Stimulated activated CD4-positive, alpha-beta T cell treated with anti-CD3 and anti-CD28 coated beads, Interleukin-15, amount 100 ng/mL, for 24 hours (primary cell): ENCODE measurements around the gene FIBCD1.

Experiments used
- DNase-seq: peaks from one replicate; pipeline ENCODE4 v3.0.0-alpha.2; 2020

Gene FIBCD1

DNA sequence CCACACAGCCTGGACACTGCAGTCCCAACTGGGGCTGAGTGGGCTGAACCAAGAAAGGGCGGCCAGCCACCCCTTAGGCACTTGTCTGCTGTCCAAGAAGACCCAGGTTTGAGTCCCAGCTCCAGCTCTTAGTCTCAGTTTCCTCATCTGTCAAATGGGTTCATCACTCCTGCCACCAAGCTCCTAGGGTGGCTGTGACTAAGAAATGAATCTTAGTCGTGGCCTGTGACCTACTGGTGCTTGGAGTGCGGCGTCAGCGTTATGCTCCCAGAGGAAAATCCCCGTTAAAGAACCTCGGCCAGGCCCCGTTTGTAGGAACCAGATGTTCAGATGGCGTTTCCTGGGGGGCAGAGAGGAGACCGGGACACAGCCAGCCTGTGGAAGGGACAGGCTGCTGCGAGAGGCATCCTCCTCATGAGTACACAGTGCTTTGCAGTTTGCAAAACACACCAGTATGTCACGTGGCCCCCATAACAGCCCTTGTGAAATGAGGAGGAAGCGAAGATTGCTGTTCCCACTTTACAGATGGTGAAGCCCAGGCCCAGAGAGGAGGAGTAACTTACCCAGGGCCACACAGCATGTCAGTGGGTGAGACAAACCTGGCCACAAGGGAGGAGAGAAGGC lies 3.3 kb downstream of the FIBCD1 start:
- DNase-seq: no peak

DNA sequence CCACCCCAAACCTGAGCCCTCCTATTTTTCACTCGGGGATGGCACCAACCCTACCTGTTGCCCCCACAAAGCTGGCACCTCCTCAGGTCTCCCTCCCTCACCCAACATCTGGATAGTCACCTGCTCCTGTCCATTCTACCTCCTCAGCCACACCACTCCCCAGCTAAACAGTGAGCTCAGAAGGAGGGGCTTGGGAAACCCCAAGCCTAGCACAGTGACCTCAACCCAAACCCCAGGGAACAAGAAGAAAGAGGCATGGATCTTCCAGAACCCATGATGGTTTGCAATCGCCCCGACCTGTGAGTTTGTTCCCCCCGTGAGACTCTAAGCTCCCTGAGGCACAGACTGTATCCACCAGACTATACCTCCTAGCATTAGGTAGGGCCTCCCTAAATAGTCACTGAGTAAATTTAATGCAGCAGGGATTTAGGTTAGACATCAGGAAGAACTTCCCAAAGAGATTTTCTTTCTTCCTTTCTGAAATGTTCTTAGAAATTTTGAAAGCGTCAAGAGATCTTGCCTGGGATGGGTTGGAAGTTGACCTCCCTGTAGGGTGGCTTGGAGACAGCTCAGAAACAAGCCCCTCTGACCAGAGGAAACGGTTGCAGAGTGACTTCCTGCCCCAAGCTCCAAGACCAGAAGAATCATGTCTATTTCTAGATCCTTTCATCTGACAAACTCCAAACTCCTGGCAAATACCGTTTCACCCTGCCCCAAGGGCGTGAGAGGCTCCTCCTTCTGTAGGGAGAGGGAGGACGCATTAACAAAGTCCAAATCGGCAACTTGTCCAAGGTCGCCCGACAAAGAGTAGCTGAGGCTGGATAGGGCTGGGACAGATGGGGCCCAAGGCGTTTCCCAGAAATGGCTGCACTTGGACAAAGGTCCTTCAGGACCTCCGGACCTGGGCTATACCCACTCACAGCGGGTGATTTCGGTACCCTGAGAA lies 4.1 kb downstream of the FIBCD1 start:
- DNase-seq: no peak

DNA sequence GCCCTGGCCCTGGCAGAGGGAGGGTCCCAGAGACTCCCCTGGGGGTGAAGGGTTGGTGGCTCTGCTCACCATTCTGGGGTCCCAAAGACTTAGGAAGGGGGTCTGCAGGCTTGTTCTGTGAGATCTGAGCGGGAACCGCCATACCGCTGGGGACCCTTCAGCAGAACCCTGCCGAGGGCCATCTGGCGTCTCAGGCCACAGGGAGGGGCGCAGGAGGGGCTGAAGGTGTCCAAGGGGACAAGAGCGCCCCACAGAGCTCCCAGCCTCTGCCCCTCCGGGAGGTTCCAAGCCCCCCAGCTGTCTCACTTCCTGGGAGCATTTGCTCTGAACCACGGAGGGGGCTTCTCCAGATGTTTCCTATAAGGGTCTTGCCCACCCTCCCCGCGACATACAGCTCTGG lies 4.8 kb downstream of the FIBCD1 start:
- DNase-seq: no peak

DNA sequence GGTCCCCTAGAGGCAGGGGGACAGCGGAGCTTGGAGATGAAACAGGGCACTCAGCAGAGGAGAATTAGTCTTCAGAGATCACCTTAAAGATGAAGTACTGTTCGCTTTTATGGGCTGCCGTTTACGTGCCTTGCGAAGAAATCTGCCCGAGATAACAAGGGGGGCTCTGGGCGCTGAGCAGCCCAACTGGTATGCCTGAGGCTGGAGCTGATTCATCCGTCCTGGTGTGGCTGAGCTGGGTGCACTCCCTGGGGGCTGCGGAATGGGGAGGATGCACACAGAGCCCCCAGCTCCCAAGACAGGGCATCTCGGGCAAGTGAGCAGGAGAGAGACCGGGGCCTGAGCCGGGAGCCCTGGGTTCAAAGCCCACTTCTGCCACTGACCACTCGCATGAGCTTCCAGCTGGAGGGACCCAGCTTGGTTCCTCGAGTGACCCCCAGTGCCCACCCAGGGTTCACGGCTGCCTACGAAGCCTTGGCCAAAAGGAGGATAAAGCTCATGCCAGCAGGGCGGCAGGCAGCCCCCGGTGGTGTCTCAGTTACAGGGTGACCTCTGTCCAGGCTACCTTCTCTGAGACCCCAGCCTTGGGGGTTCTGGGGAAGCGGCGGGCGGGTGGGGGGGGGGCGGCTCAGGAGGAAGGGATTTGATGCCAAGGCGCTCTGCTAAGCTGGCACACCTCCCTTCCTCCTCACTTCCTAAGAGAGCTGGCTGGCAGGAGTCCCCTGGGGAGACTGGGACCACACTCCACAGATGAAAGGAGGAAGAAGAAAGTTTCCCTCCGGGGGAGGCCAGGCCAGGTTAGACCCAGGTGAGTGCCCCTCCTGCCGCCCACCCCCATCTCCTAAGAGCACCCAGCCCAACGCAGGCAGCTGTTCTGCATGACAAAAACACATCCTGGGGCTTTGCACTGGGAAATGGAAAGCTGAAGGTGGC lies 5.7 kb downstream of the FIBCD1 start:
- DNase-seq: no peak

DNA sequence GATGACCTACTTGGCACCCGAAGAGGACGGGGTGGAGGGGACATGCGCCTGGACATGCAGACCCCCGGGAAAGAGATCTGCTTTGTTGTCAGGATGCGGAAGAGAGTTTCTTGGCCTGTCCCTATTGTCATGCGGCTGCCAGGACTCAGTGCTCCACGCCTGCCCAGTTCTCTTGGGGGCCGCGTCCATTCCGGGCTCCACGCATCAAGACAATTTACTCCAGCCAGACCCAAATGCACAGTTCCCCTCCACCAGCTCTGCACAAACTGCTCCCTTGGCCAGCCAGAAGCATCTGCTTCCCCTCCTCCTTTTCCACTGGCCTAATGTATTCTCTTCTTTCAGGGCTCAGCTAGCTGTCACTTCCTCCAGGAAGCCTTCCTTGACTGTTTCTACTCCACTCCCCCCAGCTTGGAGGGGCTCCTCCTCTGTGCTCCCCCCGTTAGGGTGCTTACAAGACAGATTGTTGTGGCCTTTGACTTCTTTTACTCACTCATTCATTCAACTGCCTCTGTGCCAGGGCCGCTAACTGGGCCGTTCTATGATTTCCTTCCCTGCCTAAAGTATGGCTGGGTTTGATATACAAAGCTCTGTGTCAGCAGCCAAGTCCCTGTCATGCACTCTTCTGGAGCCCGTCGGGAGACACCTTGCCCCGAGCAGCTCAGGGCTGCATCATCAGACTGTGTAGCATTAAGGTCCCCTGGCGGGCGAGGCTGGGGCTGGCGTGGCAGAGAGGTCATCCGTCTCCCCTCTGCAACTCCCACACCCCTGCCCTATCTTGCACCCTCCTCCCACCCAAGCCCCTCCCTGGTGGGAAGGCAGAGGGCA lies 6.6 kb downstream of the FIBCD1 start:
- no peak for DNase-seq

DNA sequence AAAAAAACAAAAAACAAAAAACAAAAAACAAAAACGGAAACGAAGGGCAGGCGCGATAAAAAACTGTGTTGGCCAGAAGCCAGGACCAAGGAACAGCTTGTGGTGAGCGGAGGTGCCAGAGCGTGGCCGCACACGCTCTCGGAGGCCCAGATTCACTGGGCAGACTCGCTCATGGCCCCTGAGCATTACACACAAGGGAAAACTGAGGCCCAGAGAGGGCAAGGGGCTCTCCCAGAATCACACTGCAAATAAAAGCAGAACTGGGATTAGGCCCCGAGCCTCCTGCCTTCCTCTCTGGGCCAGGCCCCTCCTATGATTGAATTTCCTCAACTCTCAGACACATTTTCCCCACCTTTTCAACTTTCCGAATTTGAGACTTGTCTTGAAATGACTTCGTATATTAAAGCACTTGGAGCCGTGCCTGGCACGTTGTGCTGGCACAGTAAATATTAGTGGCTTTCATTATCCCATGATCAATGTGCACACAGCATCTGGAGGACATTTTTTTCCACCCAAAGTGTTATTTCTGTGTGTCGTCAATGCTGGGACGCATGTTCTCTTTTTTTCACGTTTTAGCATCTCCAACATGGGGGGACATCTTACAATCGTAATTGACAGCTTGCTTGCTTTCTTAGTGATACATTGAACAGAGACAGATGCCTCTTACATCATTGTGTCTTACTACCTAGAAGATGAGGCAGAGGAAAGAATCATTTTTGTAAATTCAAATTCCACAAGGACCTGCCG lies 7.4 kb downstream of the FIBCD1 start:
- no peak for DNase-seq

DNA sequence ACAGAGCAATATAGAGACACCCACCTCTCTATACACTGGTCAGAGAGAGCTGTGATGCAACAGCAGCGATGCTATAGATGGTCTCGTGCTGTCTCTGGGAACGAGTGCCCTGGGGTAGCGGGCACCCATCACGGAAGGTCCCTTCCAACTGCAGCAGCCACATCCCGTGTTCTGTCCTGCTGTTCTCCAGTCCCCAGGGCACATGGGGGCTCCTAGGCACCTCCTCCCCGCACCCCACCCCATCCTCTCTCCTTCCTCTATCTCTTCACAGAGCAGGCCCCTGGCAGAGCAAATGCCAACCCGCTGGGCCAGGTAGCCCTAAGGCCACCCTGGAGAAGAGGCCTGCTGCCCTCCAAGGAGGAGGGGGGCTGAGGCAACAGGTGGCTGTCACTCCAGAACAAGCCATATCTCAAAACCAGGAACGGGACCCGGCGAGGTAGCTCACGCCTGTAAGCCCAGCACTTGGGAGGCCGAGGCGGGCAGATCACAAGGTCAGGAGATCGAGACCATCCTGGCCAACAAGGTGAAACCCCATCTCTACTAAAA lies 8.2 kb downstream of the FIBCD1 start:
- no peak for DNase-seq

DNA sequence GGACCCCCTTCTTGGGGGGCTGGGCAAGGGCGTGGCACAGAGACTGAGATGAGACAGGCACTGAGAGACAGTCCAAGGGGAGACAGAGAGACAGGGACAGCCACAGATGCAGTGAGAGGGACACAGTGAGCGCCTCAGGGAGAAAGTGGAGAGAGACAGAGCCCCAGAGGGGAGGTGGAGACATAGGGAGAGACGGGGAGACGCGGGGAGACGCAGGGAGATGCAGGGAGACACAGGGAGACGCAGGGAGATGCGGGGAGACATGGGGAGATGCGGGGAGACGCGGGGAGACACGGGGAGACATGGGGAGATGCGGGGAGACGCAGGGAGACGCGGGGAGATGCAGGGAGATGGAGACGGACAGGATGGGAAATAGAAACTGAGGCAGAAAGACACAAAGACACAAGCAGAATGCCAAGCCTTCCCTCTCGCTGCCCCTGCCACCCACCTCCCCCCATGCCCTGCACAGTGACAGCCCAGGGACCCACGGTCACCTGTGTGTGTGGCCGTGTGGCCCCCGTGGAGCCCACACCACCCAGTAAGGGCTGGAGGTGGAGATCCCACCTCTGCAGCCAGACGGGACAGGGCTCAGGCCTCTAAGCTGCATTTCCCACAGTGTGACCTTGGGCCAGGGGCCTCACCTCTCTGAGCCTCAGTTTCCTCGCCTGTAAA lies 8.8 kb downstream of the FIBCD1 start:
- DNase-seq: no peak

DNA sequence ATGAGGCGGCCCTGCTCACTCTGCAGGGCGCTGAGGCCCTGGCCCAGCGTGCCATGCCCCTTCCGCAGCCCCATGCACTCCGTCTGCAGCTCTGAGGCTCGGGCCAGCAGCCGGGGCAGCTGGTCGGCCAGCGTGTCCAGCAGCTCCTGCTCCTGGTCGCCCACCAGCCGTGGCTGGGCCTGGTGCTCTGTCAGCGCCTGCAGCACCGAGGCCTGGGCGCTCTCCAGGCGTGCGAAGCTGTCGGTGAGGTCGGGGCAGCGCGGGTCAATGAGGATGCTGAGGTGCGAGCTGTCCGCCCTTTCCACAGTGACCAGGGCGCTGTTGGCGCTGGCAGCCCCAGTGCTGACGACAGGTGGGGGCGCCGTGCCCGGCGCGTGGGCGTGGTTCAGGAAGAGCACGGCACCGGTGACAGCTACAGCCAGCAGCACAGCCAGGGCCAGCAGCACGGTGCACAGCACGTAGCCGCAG lies 9.4 kb downstream of the FIBCD1 start:
- DNase-seq: no peak

DNA sequence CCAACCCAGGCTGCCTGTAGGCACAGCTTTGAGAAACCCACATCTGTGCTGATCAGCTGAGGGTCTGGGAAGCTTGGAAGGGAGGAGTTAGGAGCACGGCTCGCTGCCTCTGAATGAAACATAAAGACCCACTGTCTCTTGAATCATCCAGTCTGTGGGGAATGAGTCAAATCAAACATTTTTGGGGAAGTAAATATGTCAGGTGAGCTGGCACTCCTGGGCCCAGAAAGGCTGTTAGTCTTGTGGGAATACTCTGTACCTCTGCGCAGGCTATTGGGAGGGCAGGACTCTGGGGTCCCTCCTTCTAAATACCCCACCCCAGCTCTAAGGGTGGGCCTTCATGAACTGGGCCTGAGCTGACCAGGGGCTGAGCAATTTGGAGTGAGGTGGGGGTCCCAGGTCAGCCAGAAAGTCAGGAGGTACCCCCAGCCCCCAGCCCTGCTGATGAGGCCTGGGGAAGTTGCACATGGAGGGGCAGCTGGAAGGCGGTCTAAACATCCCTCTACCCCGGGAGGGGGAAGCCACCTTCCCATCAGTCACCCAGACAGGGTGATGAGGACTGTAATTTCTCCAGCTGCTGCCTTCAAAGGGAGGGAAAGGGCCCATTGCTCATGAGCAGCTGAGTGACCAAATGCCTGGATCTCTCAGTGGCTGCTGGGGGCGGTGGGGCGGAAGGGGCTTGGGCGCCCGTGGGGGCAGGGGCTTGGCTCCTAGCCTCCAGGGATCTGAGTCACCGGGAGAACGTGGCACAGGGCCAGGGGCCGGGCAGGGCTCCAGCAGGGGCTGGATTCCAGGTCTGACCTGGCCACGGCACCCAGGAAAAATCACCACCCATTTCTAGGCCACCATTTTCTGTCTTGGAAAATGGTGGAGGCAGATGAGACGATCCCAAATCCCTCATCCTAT lies 10.8 kb downstream of the FIBCD1 start:
- DNase-seq: no peak

DNA sequence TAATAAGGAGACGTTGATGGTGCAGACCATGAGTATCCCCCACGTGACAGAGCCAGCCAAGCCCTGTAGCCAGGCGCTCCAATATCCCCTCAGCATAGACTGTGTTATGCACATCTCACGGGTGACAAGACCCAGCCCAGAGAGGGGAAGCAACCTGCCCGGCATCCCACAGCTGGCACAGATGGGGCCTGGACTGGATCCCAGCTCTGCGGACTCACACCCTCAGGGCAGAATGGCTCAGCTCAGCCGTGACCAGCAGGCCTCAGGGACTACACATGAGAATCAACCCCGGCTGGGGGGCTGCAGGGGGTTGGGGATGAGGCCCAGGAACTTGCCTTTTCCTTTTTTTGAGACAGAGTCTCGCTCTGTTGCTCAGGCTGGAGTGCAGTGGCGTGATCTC lies 11.7 kb downstream of the FIBCD1 start:
- no peak for DNase-seq

DNA sequence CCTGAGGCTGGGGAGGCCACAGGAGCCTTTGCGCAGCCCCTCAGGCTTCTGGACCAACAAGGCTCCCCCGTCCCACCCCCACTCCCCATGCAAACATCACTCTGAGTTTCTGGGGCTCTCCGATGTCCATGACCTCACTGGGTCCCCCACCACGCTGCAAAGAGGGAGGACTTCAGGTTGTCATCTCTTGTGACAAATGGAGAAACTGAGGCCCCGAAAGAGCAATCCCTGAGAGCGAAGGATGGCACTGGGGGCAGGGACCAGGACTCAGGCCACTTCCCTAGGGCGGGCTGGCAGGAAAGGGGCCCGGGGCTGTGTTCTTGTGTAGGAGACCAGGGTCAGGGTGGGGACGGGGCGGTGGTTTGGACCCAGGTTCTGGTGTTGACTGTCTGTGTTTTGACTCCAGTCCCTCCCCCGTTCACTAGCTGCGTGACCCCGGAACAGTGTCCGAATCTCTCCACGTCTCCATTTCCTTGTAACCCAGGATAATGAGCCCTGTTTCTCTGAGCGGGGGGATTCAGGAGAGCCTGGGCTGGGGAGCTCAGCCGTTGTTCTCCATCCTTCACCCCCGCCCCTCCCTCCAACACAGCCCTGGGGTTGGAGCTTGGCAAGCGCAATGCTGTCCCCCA lies 13.9 kb downstream of the FIBCD1 start:
- DNase-seq: no peak

DNA sequence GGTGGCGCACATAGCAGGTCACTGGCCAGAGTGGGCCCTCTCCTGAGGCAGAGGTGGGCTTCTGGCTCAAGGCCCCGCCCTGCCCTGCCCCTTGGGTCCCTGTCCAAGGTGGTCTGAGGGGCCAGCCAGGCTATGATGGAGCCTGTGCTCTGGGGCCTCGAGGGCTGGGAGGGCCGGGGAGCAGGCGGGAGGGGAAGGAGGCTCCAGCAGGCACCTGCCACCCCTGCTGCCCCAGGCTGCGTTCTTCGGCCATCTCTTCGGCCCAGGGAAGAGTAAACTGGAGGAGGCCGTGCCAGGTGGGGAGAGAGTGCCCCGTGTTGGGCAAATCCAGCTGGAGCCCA lies 14.6 kb downstream of the FIBCD1 start:
- no peak for DNase-seq

DNA sequence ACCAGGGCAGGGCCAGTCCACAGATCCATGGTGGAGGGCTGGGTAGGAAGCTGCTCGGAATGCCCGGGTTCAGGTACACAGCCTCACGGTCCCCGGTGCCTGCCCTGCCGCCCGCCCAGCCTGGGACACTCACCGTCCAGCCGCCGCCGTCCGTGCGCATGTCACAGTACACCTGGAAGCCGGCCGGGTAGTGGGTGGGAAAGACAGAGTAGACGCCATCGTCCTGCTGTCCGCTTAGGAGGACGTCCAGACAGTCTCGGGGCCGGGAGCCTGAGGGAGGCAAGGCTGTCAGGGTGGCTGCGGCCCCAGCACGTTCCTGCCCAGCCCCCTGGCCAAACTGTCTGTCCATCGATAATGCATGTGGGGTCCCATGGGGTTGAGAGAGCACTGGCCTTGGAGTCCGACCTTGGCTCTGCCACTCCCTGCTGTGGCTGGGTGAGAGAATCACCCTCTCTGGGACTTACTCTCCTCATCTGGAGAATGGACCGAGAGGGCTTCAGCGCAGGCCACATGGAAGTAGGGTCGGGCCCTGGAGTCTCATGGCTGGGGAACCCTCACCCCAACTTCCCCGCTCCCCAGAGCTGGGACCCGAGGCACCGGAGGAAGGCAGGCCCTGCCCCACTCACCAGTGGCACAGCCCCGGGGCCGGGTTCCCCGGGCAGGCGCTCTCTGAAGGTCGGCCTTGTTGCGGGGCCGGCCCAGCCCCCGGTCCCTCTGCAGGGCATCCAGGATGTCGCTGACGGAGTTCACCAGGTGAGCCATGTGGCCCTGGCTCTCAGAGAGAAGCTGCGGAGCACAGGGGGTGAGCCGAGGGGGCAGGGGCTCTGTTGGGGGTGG lies 15.2 kb downstream of the FIBCD1 start:
- DNase-seq: no peak

DNA sequence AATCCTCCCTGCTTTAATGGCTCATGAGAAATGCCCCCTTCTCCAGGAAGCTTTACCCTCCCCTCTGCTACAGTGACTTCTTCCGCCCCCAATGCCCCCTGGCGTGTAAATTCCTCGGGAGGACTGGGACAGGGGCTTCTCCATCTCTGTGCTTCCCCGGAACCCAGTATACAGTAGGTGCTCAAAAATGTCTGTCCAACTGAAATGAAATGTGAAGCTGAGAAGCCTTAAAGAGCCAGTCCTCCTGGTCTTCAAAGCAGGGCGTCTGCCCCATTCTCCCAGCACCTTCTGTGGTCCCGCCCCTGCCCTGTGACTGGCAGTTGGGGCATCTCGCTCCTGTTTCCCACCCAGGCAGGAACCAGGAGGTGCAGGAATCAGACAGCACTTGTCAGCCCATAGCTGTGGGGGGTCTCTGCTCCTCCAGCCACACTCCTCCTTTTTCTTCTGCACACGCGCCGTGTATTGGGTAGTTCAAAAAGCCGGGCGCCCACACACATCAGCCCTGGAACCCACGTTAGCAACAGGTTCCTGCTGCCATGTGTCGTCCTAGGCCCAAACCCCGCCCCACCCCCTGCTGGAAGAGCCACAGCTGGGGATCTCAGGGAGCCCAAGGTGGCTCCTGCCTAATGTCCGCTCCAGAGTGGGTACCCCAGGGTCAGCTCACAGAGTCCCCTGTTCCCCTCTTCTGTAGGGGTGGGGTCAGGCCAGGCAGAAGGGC lies 16.0 kb downstream of the FIBCD1 start:
- no peak for DNase-seq

DNA sequence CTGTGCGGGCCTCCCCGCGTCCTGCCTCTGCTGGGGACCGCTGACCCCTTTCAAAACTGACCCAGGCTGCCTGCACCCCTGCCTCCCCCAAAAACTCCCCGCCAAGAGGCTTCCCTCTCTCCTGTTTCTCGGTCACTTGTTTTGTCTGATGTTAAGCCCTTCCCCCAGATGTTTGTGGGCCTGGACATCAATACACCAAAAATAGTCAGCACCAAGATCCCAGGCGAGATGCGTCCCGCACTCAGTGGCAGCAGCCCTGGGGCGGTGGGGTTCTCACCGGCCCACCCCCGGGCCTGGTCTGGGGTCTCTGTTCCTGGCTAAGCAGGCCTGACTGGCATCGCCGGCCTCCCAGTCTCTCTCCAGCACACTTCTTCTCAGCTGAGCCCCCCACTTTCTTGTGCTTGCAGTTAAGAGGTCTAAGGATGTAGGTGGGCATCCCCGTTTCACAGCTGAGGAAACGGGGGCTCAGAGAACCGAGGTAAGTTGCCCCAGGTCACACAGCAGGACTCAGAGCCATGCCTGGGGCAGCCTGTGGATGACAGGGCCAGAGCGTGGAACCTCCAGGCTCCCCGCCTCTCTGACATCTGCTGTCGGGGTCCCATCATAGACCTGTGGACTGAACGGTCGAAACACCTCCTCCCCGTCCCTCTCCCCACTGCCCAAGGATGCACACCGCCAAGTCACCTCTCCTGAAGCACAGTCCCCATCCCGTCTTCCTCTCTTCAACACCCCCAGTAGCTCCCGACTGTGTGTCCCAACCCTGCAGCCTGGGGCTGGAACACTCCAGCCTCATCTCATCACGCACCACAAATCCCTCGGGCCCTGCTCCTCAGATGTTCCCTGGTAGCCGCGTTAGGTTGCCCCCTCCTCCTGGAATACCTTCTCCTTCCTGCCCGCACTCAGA lies 16.8 kb downstream of the FIBCD1 start:
- DNase-seq: no peak
